Erythroblast (primary cell): ENCODE results near the gene DLX3.
A peak's percentile ranks its signal among the peaks of the same experiment; 100 is the strongest.
"Not testable (repeated sequence)": the region's sequence is repeated elsewhere in the genome, so short reads cannot be mapped to it uniquely, and the experiment has no call there.

ENCODE experiments used
- DNase-seq, 2 experiments: peaks; one replicate each; lab custom pipeline; 2025; lab: John Stamatoyannopoulos, UW
- GATA1 ChIP-seq: IDR thresholded peaks from 2 replicates; pipeline ENCODE4 v1.6.1; 2011; ENCODE audit warnings: low read depth, mild to moderate bottlenecking, control low read depth, low read length, moderate library complexity
- POLR2A ChIP-seq: IDR thresholded peaks from 2 replicates; pipeline ENCODE4 v1.6.1; 2011; ENCODE audit warnings: mild to moderate bottlenecking, low read length

The DLX3 gene

DNA sequence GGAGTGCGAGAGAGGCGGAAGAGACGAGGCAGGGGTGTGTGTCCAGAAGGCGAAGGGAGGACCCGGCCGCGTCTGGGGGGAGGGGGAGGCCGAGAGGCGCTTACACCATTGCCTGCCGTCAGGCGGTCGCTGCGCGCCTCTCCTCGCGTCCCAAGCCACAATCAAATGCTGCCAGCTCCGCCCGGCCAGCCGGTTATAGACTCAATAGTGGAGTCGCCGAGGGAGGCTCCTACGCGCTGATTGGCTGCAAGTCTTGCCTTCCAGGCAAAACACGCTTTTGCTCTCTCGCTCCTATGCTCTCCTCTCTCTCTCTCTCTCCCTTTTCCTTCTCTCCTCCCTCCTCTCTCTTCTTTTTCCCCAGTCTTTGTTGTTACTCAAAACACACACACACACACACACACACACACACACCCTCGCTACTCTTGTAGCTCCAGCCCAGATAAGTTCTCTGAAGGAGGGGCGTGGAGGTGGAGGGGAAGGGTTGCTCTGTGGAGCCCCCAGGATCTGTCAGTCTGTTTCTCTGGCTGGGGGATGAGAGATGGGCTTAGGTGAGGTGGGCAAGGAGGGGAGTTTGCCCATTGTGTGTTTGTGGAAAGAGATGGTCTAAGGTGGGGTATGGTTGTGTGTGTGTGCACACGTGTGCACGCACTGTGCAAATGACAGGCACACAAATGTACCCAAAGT lies at the start of gene DLX3:
Gene DLX3, minus strand, starts transcription at position 170 of the 684 bp plus-strand sequence. CDS start 226 bp downstream, outside the sequence.
- peak in 1 of 2 experiments; percentile 21 for DNase-seq
- TF ChIP-seq POLR2A: no peak
- no peak for TF ChIP-seq GATA1

DNA sequence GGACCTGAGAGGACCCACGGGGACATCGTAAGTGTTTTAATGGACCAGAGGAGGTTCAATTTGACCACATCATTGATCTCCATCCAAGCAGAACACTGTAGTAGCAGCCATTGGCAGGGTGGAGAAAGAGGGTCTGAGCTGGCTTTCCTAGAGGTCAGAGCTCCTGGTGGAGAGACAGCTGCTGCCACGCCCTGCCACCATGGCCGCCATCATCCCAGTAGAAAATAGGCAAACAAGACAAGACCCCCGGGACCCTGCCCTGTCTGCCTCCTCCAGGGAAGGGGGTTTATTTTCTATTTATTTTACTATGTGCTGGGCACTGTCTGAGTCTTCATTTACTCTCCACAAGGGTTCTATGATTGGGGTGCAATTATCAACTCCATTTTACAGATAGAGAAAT lies 49.5 kb upstream of the DLX3 start:
- DNase-seq: no peak
- TF ChIP-seq GATA1: no peak
- no peak for TF ChIP-seq POLR2A

GRCh38 chr17:50043290-50044148 lies 48.5 kb upstream of the DLX3 start:
- DNase-seq: no peak
- TF ChIP-seq POLR2A: no peak

DNA sequence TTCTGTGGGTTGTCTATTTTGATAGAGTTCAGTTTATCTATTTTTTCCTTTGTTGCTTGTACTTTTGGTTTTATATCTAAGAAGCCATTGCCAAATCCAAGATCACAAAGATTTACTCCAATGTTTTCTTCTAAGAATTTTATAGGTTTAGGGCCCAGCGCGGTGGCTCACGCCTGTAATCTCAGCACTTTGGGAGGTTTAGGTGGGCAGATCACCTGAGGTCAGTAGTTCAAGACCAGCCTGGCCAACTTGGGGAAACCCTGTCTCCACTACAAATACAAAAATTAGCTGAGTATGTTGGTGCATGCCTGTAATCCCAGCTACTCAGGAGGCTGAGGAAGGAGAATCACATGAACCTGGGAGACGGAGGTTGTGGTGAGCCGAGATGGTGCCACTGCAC lies 47.2 kb upstream of the DLX3 start:
- TF ChIP-seq POLR2A (no peak), GATA1 (no peak)
- DNase-seq: no peak

DNA sequence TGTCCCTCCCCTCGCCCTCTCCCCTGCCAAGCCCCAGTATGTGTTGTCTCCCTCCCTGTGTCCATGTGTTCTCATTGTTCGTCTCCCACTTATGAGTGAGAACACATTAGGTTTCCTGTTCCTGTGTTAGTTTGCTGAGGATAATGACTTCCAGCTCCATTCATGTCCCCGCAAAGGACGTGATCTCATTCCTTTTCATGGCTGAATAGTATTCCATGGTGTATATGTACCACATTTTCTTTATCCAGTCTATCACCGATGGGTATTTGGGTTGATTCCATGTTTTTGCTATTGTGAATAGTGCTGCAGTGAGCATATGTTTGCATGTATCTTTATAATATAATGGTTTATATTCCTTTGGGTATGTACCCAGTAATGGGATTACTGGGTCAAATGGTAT lies 45.5 kb upstream of the DLX3 start:
- not testable (repeated sequence) for DNase-seq

GRCh38 chr17:50039058-50039457 lies 44.0 kb upstream of the DLX3 start:
- DNase-seq: no peak
- TF ChIP-seq POLR2A: no peak
- TF ChIP-seq GATA1: no peak

GRCh38 chr17:50037321-50038107 lies 42.5 kb upstream of the DLX3 start:
- no peak for DNase-seq

GRCh38 chr17:50036455-50037261 lies 41.6 kb upstream of the DLX3 start:
- DNase-seq: no peak
- TF ChIP-seq GATA1 (no peak), POLR2A (no peak)

More at GRCh38 chr17:50037321-50038107, 42.5 kb upstream of the DLX3 start:
- TF ChIP-seq GATA1 (no peak), POLR2A (no peak)

- DNase-seq: no peak
- TF ChIP-seq POLR2A (no peak), GATA1 (no peak)
Observed at GRCh38 chr17:50035945-50036344, 40.9 kb upstream of the DLX3 start.

GRCh38 chr17:50035421-50035879 lies 40.4 kb upstream of the DLX3 start:
- TF ChIP-seq GATA1 (no peak), POLR2A (no peak)
- no peak for DNase-seq

- no peak for TF ChIP-seq POLR2A
- no peak for TF ChIP-seq GATA1
- no peak for DNase-seq
Observed at GRCh38 chr17:50034498-50035364, 39.7 kb upstream of the DLX3 start.

GRCh38 chr17:50033316-50033715 lies 38.3 kb upstream of the DLX3 start:
- DNase-seq: no peak
- TF ChIP-seq GATA1 (no peak), POLR2A (no peak)

GRCh38 chr17:50029185-50029584 lies 34.2 kb upstream of the DLX3 start:
- TF ChIP-seq GATA1 (no peak), POLR2A (no peak)
- DNase-seq: no peak

- TF ChIP-seq POLR2A: no peak
- TF ChIP-seq GATA1: no peak
Observed at GRCh38 chr17:50028736-50029120, 33.7 kb upstream of the DLX3 start.

More at GRCh38 chr17:50028736-50029120, 33.7 kb upstream of the DLX3 start:
- no peak for DNase-seq
